OCI-M2 (cell line): ENCODE data around the gene KIAA1328.
"Not testable (repeated sequence)": the region's sequence is repeated elsewhere in the genome, so short reads cannot be mapped to it uniquely, and the experiment has no call there.

Source experiments
- DNase-seq: peaks from one replicate; lab custom pipeline; 2025; ENCODE audit not compliant: unreplicated experiment; lab: John Stamatoyannopoulos, UW

KIAA1328 gene

DNA sequence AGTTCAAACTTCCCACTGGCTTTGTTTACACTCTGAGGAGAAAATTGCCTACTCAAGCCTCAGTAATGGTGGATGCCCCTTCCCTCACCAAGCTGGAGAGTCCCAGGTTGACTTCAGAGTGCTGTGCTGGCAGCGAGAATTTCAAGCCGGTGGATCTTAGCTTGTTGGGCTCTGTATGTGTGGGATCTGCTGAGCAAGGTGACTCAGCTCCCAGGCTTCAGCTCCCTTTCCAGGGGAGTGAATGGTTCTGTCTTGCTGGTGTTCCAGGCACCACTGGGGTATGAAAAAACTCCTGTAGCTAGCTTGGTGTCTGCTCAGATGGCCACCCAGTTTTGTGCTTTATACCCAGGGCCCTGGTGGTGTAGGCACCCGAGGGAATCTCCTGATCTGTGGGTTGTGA, 50.9 kb downstream of the KIAA1328 start:
- not testable (repeated sequence) for DNase-seq

DNA sequence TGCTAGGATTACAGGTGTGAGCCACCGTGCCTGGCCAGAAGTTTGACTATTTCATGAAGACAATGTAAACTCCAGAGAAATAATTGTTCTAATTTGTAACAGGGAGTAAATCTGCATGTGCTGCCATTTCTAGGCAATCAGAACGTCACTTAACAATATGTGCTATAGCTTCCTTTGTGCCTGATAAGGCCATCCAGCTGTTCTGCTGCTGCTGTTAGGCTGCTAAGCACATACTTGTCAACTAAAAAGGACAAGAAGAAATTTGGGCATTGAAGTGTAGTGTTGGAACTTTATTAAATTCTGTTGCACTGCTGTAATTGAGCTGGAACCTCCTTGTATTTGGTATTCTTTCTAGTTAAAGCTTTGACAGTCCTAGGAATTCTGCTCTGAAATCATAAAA, 57.1 kb downstream of the KIAA1328 start:
- no peak for DNase-seq

DNA sequence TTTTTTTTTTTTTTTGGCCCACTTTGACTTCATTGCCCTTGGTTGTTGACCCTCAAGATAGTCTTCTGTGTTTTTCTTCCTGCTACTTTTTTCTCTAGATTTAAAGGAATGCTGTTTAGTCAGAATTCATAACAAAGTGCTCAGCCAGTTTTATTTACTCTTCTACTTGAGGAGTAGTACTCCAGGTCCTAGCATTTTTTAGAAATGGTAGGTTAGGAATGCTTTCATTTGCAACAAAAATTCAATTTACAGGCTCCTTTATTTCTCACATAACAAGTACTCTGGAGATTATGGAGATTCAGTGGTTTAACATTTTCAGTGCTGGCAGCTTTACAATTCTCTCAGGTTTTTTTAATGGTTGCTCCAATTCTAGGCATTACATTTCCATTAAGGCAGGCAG, 58.2 kb downstream of the KIAA1328 start:
- DNase-seq = no peak

DNA sequence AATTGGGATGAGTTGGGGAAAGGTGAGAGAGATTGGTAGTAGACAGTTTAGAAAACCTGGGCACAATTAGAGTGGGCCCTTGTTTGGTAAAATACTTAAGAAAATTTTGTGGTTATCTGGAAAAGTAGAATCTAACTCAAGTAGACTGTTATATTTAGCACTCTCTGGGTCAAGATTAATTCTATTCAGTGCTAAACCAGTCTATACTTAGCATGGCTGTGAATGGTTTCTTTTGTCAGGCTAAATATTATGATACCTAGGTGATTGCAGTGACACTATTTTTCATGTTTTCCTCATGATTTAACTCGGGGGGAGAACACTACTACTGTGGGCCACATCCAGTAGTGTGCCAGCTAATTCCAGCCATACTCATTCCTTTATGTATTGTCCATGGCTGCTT, 58.9 kb downstream of the KIAA1328 start:
- DNase-seq = no peak

DNA sequence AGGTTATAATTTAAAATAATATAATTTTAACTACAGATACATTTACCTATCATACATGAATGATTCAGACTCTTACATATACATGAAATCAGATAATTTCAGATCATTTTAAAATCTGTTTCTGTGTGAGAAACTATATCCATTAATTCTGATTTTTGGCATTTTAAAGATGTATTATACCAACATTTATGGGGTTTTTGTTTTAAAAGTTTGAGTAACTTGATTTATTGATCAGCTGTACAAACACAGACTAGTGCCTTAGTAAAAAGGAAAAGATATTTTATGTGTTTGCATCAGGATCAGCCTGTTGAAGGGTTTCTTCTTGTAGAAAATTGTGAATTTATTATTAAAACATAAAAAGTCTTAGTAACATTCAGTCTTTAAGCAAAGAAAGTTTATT, 59.9 kb downstream of the KIAA1328 start:
- no peak for DNase-seq

DNA sequence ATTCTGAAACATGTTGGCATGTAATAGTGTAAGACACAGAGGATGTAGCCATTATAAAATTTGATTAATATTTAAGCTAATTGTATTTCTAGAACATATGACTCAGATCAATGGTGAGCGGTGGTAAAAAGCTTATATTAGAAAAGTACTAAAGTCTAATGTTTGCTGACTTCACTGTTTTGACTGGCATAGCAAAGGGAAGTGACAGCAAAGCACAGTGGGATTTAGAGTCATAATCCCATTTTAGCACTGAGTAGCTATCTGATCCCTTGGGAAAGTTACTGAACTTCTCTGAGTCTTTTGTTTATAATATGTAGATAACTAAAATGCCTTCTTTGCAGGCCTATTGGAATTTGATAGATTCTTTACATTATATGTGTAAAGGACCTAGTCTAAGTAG, 60.4 kb downstream of the KIAA1328 start:
- no peak for DNase-seq

DNA sequence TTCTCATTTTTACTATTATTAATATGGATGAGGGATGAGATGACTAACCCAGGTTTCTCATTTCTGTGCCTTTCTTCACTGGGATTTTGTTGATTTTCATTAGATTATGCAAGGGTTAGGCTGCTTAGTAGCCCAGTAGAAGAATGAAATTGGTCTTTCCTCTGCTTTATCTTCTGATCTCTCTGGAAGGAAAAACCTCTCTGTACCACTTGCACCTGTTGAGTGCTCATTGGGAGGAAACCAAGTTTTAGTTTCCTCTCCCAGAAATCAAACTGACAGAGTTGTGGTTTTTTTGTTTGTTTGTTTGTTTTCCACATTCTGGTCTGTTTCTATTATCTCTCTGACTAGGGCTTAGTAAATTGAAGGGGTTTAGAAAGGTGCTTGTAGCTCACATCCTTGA, 60.8 kb downstream of the KIAA1328 start:
- no peak for DNase-seq

DNA sequence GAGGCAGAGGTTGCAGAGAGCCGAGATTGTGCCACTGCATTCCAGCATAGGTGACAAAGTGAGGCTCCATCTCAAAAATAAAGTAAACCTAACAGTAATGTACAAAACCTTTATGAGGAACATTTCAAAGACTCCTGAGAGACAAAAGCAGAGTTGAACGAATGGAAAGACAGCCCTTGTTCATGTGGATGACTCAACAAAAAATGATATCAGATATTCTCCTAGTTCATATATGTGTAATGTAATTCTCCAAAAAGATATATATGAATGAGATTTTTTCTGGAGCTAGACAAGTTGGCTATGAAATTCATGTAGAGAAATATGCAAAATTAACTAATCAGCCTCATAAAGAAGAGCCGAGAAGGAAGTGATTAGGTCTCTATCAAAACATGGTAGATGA, 61.7 kb downstream of the KIAA1328 start:
- no peak for DNase-seq

DNA sequence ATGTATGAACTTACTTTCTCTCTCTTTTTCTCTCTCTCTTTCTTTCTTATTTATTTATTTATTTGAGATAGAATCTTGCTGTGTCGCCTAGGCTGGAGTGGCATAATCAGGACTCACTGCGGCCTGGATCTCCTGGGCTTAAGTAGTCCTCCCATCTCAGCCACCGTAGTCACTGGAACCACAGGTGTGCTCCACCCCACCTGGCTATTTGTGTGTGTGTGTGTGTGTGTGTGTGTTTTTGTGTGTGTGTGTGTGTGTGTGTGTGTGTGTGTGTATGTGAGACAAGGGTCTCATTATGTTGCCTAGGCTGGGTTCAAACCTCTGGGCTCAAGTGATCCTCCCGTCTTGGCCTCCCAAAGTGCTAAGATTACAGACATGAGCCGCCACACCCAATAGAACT, 64.3 kb downstream of the KIAA1328 start:
- DNase-seq = no peak

DNA sequence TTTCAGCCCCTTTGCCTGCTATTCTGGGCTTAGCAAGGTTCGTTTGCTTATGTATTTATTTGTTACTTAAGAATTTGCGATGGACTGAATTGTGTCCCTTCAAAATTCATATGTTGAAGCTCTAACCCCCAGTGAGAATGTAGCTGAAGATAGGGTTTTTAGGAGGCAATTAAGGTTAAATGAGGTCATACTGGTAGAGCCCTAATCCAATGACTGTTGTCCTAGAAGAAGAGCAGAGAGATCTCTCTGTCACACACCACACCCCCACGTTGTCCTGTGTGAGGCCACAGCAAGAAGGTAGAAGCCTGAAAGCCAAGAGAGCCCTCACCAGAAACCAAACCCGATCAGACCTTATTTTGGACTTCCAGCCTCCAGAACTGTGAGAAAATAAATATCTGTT, 66.7 kb downstream of the KIAA1328 start:
- DNase-seq = no peak

DNA sequence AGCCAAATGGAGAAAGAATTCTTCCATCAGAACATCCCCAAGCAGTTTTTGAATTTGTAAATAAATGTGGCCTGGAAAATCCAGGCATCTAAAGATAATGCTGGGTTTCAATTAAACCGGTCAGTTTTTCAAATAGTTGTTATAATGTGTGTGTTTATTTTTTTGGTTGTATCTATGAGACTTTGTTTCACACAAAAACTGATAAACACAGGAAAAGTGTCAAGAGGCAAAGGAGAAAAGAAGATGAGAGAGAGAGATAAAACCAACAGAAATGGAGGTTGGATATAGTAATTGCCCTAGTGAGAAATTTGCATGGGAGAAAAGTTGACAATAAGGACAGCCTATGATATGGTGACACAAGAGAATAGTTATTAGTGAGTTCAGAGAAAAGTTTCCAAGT, 68.3 kb downstream of the KIAA1328 start:
- no peak for DNase-seq

DNA sequence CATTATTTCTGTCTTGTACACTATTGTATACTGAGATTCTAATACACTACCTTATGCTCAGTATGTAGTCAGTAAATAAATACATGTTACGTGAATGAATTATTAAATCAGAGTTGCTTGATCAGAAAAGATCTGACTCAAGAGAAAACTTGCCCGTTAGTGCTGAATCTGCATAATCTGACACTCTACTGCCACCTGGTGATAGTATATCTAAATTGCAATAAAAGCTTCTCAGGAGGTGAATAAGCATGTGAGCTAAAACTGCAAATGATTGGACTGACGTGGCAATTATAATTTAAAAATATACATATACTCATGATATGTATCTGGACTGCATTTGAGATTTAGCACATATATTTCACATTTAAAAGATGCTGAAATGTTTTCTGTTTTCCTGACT, 70.4 kb downstream of the KIAA1328 start:
- DNase-seq = no peak

DNA sequence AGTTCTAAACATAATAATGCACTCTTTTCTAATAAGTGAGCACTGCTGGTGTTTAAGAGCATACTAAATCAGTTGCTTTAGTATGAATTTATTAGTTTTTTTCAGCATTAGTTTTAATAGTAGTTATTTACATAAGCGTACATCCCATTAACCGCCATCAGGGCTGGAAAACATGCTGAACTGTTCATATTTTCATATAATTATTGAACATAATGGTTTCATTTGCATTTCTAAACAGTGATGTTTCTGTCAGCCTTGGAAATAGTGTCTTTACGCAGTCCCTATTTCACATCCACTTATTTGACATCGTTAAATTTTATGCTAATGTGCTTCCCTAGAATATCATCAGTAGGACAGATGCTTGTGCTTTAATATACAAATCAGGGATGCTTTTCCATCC, 71.5 kb downstream of the KIAA1328 start:
- no peak for DNase-seq

DNA sequence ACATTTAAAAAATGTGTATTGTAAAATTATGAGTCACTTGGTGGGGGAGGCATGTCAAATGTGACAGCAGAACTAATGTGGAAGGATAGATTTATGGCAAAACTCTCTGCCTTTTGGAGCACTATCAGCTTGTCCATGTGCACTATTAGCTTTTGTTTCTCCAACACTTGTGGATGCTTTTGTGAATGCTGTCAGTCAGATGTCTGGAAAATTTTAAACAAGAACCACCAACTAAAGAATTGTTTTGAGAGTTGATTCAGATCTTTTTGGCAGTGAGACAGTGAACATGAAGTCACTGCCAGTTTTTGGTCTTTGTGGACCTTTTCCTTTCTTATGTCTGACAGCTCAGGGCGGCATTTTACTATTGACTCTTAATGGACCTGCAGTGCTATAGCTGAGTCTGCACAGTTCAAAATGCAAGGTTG, 72.4 kb downstream of the KIAA1328 start:
- DNase-seq = no peak

DNA sequence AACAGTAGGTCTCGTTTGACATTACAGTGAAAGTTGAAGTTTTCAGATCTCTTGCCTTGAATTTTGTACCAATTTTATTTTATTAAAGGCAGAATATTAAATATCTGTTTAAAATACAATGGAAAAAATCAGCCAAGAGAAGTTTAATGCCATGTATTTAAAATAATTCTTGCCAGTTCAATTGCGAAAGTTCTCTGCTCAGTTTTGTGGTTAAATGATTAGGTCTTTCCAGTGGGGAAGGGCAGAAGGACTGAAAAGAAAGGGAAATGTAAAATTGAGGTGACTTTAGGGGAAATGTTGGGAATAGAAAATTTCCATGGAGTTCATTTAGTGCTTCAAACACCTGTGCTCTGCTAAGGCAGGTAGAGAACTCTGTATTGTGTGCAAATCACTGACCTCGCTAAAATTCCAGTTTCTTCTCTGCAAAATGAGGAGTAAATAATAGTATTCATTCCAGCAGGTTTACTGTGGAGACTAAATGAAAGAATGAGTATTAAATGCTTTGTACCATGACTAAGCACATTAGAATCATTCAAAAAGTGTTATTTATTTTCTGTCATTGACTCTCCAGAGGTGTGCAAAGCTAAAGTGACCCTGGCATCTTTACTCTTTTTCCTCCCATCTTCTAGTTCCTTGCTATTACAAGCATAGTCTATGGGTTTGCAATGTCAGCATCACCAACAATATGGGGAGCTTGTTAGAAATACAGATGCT, 74.4 kb downstream of the KIAA1328 start:
- DNase-seq = no peak

DNA sequence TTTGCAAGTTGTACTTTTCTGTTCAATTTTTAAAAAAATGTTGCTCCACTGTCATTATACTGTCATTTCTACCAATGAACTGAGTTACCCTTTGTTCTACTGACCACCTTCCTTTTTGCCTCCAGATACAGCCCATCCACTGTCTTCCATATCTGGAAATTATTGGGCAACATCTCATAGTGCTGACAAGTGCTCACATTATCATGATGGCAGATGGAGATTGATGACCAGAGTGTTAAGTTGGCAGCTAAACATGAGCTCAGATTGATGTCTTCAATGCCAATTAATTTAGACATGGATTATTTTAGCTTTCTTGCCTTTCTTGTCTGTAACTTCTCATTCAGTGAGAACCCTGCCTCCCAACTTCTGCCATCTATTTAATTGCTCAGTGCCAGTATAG, 76.6 kb downstream of the KIAA1328 start:
- no peak for DNase-seq

DNA sequence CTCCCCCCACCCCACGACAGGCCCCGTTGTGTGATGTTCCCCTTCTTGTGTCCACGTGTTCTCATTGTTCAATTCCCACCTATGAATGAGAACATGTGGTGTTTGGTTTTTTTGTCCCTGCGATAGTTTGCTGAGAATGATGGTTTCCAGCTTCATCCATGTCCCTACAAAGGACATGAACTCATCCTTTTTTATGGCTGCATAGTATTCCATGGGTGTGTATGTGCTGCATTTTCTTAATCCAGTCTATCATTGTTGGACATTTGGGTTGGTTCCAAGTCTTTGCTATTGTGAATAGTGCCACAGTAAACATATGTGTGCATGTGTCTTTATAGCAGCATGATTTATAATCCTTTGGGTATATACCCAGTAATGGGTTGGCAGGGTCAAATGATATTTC, 80.4 kb downstream of the KIAA1328 start:
- DNase-seq = not testable (repeated sequence)

DNA sequence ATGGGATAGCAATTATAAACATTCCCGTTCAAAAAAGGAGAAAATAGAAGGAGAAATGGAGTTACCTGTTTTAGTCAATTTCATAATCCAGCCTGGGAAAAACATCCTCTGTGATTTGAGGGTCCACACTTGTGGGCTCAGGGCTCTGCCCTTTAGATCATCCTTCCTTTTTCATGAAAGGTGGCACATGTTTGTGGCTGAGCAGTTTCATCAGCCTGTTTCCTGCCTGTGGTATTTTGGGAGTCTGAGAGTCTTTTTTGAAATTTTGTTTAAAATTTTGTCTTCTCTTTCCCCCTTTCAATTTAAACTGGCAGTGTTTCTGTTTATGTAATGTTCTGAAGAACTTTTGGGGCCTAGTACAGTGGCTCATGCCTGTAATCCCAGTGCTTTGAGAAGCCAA, 84.0 kb downstream of the KIAA1328 start:
- no peak for DNase-seq

DNA sequence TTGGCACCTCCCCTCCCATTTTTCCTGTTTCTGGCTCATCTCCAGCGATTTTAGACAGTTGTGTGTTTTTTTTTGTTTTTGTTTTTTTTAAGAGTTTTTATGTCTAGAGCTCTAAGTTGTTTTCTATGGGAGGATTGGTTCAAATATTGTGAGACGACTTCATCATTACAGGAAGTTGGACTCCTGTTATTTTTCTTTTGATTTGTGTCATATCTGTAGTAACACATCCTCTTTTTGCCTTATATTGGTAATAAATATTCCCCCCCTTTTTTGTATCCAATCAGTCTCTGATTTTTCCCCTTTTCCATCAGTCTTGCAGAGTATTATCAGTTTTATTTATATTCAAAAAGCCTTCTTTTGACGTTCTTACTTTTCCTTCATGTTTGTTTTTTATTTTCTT, 89.0 kb downstream of the KIAA1328 start:
- DNase-seq = no peak

DNA sequence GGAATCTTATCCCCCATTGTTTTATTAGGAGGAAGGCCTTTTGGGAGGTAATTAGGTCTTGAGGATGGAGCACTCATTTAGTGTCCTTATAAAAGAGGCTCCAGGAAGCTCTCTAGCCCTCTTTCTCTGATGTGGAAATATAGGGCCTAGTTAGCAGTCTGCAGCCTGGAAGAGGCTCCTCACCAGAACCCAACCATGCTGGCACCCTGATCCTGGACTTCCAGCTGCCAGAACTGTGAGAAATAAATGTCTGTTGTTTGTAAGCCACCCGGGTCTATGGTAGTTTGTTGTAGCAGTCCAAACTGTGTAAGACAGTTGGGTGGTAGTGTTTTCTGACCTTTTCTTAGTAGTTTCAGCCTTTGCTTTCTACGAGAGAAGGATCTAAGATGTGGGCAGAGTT, 100.7 kb downstream of the KIAA1328 start:
- DNase-seq = no peak

DNA sequence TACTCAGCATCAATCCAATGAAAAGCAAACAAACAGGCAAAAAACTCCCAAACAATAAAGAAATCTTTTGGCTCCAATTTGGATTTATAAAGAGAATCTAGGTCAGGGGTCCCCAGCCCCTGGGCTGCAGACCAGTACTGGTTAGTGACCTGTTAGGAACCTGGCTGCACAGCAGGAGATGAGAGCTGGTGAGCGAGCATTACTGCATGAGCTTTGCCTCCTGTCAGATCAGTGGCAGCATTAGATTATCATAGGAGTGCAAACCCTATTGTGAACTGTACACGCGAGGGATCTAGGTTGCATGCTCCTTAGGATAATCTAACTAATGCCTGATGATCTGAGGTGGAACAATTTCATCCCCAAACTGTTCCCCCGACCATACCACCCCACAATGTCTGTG, 102.2 kb downstream of the KIAA1328 start:
- DNase-seq = no peak

DNA sequence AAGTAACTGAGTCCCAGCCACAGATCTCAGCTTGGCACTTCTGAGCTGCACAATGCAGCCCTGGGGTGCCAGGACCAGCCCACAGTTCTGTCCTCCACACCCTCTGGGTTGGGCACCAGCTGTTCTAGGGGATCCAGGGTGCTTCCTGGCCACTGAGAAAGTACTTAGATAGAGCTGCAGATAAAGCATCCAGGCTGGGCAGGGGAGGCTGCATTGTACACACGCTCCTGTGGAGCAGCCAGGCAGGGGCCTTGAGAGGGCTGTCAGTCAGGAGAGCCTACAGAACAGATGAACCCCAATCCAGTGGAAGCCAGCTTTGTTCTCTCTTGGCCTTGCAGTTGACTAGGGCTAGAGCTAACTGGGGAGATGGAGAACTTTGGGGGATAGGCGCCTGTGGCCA, 104.6 kb downstream of the KIAA1328 start:
- no peak for DNase-seq

DNA sequence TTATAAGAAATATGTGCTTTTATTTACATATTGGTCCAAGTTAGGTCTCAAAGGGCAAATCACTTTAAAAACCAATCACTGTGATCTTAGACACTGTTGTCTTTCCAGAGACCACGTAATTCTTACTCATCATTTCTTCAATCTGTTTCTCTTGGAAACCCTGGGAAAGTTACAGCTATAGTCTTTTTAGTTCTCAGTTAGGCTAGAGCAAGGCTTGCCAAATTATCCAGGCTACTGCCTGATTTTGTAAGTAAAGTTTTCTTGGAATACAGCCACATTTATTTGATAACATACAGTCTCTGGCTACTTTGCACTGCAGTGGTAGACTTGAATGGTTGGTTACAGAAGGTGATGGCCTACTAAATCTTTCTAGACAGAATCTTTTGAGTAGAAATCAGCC, 106.0 kb downstream of the KIAA1328 start:
- DNase-seq = no peak

DNA sequence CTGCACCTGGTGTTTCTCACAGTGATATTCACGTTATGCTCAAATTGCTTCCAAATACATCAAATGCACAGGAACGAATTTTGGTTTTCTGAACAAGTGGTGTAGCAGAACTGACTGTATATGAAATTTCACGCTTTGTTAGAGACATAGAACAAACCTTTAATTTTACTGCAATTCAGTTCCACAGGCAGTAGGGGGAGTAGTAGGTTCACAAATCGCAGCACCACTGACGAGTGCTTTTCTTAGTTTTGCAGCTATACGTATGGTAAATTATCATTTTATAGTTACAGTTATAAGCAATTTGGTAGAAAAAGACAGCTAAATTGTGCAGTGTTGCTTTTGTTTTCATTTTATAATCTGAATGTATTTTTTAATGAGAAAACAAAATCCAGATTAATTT, 113.3 kb downstream of the KIAA1328 start:
- no peak for DNase-seq
